Kidney (tissue), 14 donors: ENCODE measurements around the gene AOPEP. TPM values are rescaled to one million over a fixed set of nuclear protein-coding genes. Genes with fewer than 3 reads are reported as not detected.

Experiments
- DNase-seq, 5 donors: peaks; one replicate each; pipeline ENCODE4 v3.0.0-alpha.2; 2013 to 2020
- FAIRE-seq: peaks from 2 replicates; lab custom pipeline; 2012; peaks lifted over from hg19 to GRCh38; lab: Jason Lieb, UNC
- H3K27ac ChIP-seq, 2 donors: one replicate each; pipeline ENCODE4 v1.7.0; 2013; ENCODE audit warnings: low read depth in 2 of 2, low read length in 2 of 2, inconsistent platforms in 1 of 2
- H3K27me3 ChIP-seq: one replicate; pipeline ENCODE4 v1.7.1; 2013; ENCODE audit warnings: low read length, inconsistent platforms; ENCODE audit not compliant: control insufficient read depth, insufficient read depth
- H3K36me3 ChIP-seq, 3 donors: one replicate each; pipeline versions ENCODE4 v1.7.0 to v1.7.1; 2013; ENCODE audit warnings: low read length in 3 of 3, control low read depth in 1 of 3, inconsistent platforms in 1 of 3; ENCODE audit not compliant: insufficient read depth in 3 of 3, control insufficient read depth in 2 of 3
- H3K4me1 ChIP-seq, 3 donors: one replicate each; pipeline versions ENCODE4 v1.7.0 to v1.7.1; 2013; ENCODE audit warnings: low read length in 3 of 3, inconsistent platforms in 1 of 3, low read depth in 1 of 3; ENCODE audit not compliant: control insufficient read depth in 2 of 3, insufficient read depth in 2 of 3
- H3K4me3 ChIP-seq, 3 donors: one replicate each; pipeline versions ENCODE4 v1.7.0 to v1.8.1; 2013; ENCODE audit warnings: low read length in 3 of 3, control low read depth in 1 of 3, inconsistent platforms in 1 of 3
- H3K9ac ChIP-seq, 3 donors: one replicate each; pipeline versions ENCODE4 v1.7.0 to v1.7.1; 2013; ENCODE audit warnings: low read length in 3 of 3, control low read depth in 1 of 3, inconsistent platforms in 1 of 3
- H3K9me3 ChIP-seq, 3 donors: one replicate each; pipeline versions ENCODE4 v1.7.0 to v1.7.1; 2013; ENCODE audit warnings: low read length in 3 of 3, control low read depth in 1 of 3, inconsistent platforms in 1 of 3; ENCODE audit not compliant: control insufficient read depth in 2 of 3, insufficient read depth in 1 of 3
- CTCF ChIP-seq: IDR thresholded peaks from 3 replicates; pipeline ENCODE4 v1.5.1; 2012; ENCODE audit warnings: mild to moderate bottlenecking, moderate library complexity, borderline replicate concordance; ENCODE audit not compliant: insufficient read depth; ENCODE audit errors: extremely low read depth
- intact Hi-C: fragments of 100-400 bp; cut with DNase I; formaldehyde crosslinking; loops from one replicate; pipeline ENCODE4 v1.11.1; 2022
- polyA plus RNA-seq: library from polyadenylated mRNA; stranded (reverse); fragments of 350-450 nt; fragmentation: Illumina TruSeq; extraction: RNeasy Lipid Tissue Mini Kit (QIAGEN cat#74804); gene quantifications from one replicate; pipeline ENCODE4 v1.2.3, GENCODE V29; 2014; ENCODE audit warnings: low read depth, low replicate concordance; ENCODE audit not compliant: insufficient read depth
- total RNA-seq: library from RNA; stranded (reverse); fragmentation: NEBNext Ultra II Directional; extraction: Animal tissue kit (Norgen Biotek cat#: 25700); gene quantifications from one replicate; pipeline ENCODE4 v1.2.1, GENCODE V29; 2021
- donor health status: control.
- donor health status: control.
- donor health status: control.
- donor health status: control.
- donor health status: control.
- donor health status: DM: yes; HTN: yes; CAD: no.
- donor health status: Normal renal cell carcinoma (clear cell type).

The AOPEP gene
- total and polyA plus RNA-seq, 2 donors from 2014 or later = 52.2 to 119 TPM

- H3K27ac ChIP-seq = no peak overlapping the region
- intact Hi-C loops = no loop called here
- FAIRE-seq (no peak), DNase-seq (peak in 3 of 5 donors; percentile 48 to 71 (median 53))
- peaks cover 0 to 6% (median 0%) of the 10 kb centered on the region in 3 donors for H3K9me3 ChIP-seq
- H3K4me3 ChIP-seq = no peak overlapping the region
- peaks cover 2 to 20% (median 9%) of the 10 kb centered on the region in 3 donors for H3K4me1 ChIP-seq
- no peak overlapping the region for H3K9ac ChIP-seq
- H3K36me3 ChIP-seq = no peaks in the 10 kb centered on the region
- no peak for TF ChIP-seq CTCF
- H3K27me3 ChIP-seq = no peaks in the 10 kb centered on the region
Measured at GRCh38 chr9:94916956-94917355, 190.5 kb downstream of the AOPEP start.

GRCh38 chr9:94918038-94918753 lies 191.7 kb downstream of the AOPEP start:
- intact Hi-C loops = no loop called here
- no peak overlapping the region for H3K9ac ChIP-seq
- no peak overlapping the region for H3K4me3 ChIP-seq
- H3K9me3 ChIP-seq = no peaks in the 10 kb centered on the region
- TF ChIP-seq CTCF = no peak
- FAIRE-seq (no peak), DNase-seq (peak in 1 of 5 donors; percentile 30)
- H3K4me1 ChIP-seq = peaks cover 6 to 30% (median 20%) of the 10 kb centered on the region in 3 donors
- H3K36me3 ChIP-seq = no peaks in the 10 kb centered on the region
- no peaks in the 10 kb centered on the region for H3K27me3 ChIP-seq
- H3K27ac ChIP-seq = no peak overlapping the region

- no peak for FAIRE-seq
- TF ChIP-seq CTCF = no peak
- H3K36me3 ChIP-seq = no peaks in the 10 kb centered on the region
- no peaks in the 10 kb centered on the region for H3K9me3 ChIP-seq
- H3K27ac ChIP-seq = peak overlapping the region; percentile 36 to 43
- H3K4me3 ChIP-seq = no peak overlapping the region
- no peak overlapping the region for H3K9ac ChIP-seq
- no peaks in the 10 kb centered on the region for H3K27me3 ChIP-seq
- H3K4me1 ChIP-seq = peaks cover 6 to 35% (median 28%) of the 10 kb centered on the region in 3 donors
- intact Hi-C loops = no loop called here
- DNase-seq = peak in 4 of 5 donors; percentile 39 to 62 (median 50)
Measured at GRCh38 chr9:94919376-94920098, 193.0 kb downstream of the AOPEP start.
